Transverse colon (tissue), 4 donors: ENCODE results near the gene UTY.

ENCODE experiments used
- EP300 ChIP-seq: sonication (generic); formaldehyde crosslinking; IDR thresholded peaks from one replicate; pipeline ENCODE4 v1.6.1; 2017; ENCODE audit warnings: antibody characterized with exemption, low read depth
- POLR2AphosphoS5 ChIP-seq, 3 donors: sonication (generic); formaldehyde crosslinking; IDR thresholded peaks; one replicate each; pipeline ENCODE4 v1.6.1; 2016; ENCODE audit warnings: antibody characterized with exemption in 3 of 3
- TF ChIP-seq, protein P1 (sequence below), 5 experiments: fragments of 200-600 bp in 3 of 5; fragments of 450-650 bp in 2 of 5; sonication (generic) in 3 of 5; IDR thresholded peaks; 1 replicate in 2 of 5; 2 replicates in 3 of 5; pipeline ENCODE4 v1.5.1; 2016 to 2017; ENCODE audit warnings: antibody characterized with exemption in 5 of 5, inconsistent platforms in 3 of 5, mild to moderate bottlenecking in 2 of 5, moderate library complexity in 1 of 5

DNA sequence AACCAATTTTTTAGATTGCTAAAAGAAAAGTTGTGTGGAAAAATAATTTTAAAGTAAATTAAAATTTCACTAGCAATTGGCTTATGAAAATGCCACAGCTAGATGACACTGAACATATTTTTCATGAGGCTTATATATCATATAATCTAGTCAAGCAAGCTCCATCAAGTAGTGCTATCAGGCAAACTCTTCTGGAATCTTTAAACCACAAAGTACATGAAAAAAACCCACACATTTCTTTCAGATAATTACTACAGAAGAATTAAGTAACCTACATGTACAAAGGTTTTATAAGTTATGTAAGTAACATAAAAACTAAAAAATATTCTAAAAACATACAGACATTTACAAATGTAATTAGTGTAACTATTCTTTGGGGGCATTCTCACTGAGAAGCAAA is 229.4 kb downstream of the UTY start:
- no peak for TF ChIP-seq EP300
- TF ChIP-seq, protein P1, sequence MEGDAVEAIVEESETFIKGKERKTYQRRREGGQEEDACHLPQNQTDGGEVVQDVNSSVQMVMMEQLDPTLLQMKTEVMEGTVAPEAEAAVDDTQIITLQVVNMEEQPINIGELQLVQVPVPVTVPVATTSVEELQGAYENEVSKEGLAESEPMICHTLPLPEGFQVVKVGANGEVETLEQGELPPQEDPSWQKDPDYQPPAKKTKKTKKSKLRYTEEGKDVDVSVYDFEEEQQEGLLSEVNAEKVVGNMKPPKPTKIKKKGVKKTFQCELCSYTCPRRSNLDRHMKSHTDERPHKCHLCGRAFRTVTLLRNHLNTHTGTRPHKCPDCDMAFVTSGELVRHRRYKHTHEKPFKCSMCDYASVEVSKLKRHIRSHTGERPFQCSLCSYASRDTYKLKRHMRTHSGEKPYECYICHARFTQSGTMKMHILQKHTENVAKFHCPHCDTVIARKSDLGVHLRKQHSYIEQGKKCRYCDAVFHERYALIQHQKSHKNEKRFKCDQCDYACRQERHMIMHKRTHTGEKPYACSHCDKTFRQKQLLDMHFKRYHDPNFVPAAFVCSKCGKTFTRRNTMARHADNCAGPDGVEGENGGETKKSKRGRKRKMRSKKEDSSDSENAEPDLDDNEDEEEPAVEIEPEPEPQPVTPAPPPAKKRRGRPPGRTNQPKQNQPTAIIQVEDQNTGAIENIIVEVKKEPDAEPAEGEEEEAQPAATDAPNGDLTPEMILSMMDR (IDR thresholded peaks at IDR 0.05): no peak
- TF ChIP-seq POLR2AphosphoS5 (IDR thresholded peaks at IDR 0.05): no peak
